PFSK-1 (cell line): ENCODE measurements around the gene PSORS1C1.

Source experiments
- FOXP2 ChIP-seq: optimal IDR thresholded peaks from 2 replicates; pipeline ENCODE3; 2011; ENCODE audit warnings: borderline replicate concordance, control low read depth, inconsistent platforms; ENCODE audit not compliant: insufficient read depth; ENCODE audit errors: extremely low read length, extremely low read depth
- POLR2AphosphoS5 ChIP-seq: IDR thresholded peaks from 2 replicates; pipeline ENCODE4 v1.6.1; 2012; ENCODE audit warnings: low read depth, mild to moderate bottlenecking, control low read depth, low read length, moderate library complexity
- SIN3A ChIP-seq: IDR thresholded peaks from 2 replicates; pipeline ENCODE4 v1.6.1; 2012; ENCODE audit warnings: mild to moderate bottlenecking, low read length, moderate library complexity, borderline replicate concordance; ENCODE audit not compliant: insufficient read depth
- TAF1 ChIP-seq: IDR thresholded peaks from 2 replicates; pipeline ENCODE4 v1.6.1; 2012; ENCODE audit warnings: low read length, control low read depth, borderline replicate concordance; ENCODE audit not compliant: insufficient read depth
- TF ChIP-seq, protein P1 (sequence below), 2 experiments: IDR thresholded peaks; 2 replicates each; pipeline versions ENCODE4 v1.6.1 to v1.8.0; 2011 to 2012; ENCODE audit warnings: low read depth in 2 of 2, low read length in 2 of 2, control low read depth in 1 of 2, inconsistent platforms in 1 of 2, mild to moderate bottlenecking in 1 of 2, moderate library complexity in 1 of 2; ENCODE audit not compliant: insufficient read depth in 1 of 2

The PSORS1C1 gene

DNA sequence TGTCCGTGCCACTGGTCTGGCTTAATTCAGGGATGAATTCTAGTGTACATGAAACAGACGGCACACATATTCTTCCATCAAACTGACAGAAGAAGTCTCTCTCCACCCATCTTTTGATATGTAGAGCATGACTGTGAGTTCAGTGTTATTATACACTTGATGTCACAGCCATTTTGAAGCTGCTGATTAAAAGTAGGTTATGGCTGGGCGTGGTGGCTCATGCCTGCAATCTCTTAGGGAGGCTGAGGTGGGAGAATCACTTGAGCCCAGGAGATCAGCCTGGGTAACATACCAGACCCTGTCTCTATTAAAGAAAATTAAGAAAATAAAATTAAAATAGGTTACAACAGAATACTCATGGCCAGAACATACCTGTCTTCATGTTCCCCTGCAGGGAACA lies 22.9 kb upstream of the PSORS1C1 start:
- TF ChIP-seq TAF1 (no peak), POLR2AphosphoS5 (no peak), FOXP2 (no peak), SIN3A (no peak)
- TF ChIP-seq, protein P1, sequence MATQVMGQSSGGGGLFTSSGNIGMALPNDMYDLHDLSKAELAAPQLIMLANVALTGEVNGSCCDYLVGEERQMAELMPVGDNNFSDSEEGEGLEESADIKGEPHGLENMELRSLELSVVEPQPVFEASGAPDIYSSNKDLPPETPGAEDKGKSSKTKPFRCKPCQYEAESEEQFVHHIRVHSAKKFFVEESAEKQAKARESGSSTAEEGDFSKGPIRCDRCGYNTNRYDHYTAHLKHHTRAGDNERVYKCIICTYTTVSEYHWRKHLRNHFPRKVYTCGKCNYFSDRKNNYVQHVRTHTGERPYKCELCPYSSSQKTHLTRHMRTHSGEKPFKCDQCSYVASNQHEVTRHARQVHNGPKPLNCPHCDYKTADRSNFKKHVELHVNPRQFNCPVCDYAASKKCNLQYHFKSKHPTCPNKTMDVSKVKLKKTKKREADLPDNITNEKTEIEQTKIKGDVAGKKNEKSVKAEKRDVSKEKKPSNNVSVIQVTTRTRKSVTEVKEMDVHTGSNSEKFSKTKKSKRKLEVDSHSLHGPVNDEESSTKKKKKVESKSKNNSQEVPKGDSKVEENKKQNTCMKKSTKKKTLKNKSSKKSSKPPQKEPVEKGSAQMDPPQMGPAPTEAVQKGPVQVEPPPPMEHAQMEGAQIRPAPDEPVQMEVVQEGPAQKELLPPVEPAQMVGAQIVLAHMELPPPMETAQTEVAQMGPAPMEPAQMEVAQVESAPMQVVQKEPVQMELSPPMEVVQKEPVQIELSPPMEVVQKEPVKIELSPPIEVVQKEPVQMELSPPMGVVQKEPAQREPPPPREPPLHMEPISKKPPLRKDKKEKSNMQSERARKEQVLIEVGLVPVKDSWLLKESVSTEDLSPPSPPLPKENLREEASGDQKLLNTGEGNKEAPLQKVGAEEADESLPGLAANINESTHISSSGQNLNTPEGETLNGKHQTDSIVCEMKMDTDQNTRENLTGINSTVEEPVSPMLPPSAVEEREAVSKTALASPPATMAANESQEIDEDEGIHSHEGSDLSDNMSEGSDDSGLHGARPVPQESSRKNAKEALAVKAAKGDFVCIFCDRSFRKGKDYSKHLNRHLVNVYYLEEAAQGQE (IDR thresholded peaks at IDR 0.05; ENCODE audit: insufficient read depth in 1 of 2, low read depth in 2 of 2, low read length in 2 of 2) = no peak

DNA sequence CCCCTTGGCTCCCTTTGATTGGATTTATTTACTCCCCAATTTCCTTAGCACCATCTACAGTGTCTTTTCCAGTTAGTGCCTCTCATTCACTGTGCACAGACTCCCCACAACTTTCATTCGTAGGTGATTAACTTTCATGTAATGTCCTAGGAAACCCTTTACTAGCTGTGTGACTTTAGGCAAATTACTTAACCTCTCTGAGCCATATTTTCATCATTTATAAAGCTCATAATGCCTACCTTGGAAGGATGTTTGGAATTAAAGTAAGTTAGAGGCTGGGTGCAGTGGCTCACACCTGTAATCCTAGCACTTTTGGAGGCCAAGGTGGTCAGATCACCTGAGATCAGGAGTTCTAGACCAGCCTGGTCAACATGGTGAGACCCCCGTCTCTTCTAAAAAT lies 22.4 kb upstream of the PSORS1C1 start:
- TF ChIP-seq, protein P1 (IDR thresholded peaks at IDR 0.05; ENCODE audit: insufficient read depth in 1 of 2, low read depth in 2 of 2, low read length in 2 of 2) = no peak
- TF ChIP-seq POLR2AphosphoS5 = no peak
- TF ChIP-seq SIN3A = no peak
- no peak for TF ChIP-seq FOXP2
- TF ChIP-seq TAF1 = no peak

DNA sequence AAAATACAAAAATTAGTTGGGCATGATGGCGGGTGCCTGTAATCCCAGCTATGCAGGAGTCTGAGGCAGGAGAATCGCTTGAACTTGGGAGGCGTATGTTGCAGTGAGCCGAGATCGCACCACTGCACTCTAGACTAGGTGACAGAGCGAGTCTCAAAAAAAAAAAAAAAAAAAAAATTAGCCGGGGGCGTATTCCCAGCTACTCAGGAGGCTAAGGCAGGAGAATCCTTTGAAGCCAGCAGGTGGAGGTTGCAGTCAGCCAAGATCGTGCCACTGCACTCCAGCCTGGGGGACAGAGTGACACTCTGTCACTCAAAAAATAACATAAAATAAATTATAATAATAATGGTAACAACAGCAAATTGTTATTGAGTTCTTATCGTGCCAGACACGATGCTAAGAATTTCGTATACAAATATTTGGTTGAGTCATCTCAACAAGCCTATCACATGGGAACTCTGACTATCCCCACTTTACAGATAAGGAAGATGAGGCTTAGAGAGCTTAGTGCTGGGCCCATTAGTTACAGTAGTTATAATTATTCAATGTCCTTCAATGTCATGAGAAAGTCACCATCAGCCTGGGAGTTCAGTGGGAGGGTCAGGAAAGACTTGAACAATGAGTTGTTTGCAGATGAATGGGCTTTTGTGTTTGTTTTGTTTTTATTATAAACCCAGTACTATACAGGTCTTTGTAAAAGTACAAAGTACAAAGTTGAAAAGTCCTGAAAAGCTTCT lies 21.7 kb upstream of the PSORS1C1 start:
- TF ChIP-seq FOXP2 (no peak), TAF1 (no peak), POLR2AphosphoS5 (no peak), SIN3A (no peak)
- TF ChIP-seq, protein P1 (IDR thresholded peaks at IDR 0.05; ENCODE audit: insufficient read depth in 1 of 2, low read depth in 2 of 2, low read length in 2 of 2) = no peak

DNA sequence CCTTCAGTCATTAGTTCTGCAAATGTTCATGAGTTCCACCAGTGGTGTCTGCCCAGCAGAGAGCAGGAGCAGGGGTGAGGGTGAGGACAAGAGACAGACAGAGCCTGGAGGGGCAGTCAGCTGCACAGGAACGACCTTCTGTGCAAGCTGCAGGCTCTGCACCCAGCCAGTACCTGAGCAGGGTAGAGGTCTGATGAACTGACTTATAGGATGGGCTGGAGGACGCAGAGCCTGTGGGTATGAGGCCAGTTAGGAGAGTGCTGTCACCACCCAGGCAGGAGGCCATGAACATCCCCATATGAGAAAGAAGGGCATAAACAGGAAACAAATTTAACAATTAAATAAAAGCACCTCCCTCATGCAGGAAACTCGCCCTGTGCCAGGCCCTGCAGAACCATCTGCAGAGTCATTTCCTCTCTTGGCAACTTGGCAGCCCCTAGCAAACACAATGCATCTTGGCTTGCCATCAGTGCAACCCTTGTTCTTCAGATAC lies 20.2 kb upstream of the PSORS1C1 start:
- TF ChIP-seq, protein P1 (IDR thresholded peaks at IDR 0.05; ENCODE audit: insufficient read depth in 1 of 2, low read depth in 2 of 2, low read length in 2 of 2) = no peak
- no peak for TF ChIP-seq POLR2AphosphoS5
- no peak for TF ChIP-seq FOXP2
- no peak for TF ChIP-seq SIN3A
- no peak for TF ChIP-seq TAF1
